Measurements from ENCODE around the gene THSD1. TPM values are rescaled to one million over a fixed set of nuclear protein-coding genes. Genes with fewer than 3 reads are reported as not detected.

Gene THSD1
- total RNA-seq, result 67.3 and 85.3 TPM in 2 replicates

GRCh38 chr13:52405767-52406494, at the start of gene THSD1:
THSD1 (minus strand) TSS chr13:52406172; CDS start chr13:52402600, 3,572 bp downstream.

GRCh38 chr13:52454820-52455676, 49.1 kb upstream of the THSD1 start, which contains the start of gene CKAP2:
CKAP2 (plus strand) TSS chr13:52455478; CDS start chr13:52455557, 79 bp downstream.

DNA sequence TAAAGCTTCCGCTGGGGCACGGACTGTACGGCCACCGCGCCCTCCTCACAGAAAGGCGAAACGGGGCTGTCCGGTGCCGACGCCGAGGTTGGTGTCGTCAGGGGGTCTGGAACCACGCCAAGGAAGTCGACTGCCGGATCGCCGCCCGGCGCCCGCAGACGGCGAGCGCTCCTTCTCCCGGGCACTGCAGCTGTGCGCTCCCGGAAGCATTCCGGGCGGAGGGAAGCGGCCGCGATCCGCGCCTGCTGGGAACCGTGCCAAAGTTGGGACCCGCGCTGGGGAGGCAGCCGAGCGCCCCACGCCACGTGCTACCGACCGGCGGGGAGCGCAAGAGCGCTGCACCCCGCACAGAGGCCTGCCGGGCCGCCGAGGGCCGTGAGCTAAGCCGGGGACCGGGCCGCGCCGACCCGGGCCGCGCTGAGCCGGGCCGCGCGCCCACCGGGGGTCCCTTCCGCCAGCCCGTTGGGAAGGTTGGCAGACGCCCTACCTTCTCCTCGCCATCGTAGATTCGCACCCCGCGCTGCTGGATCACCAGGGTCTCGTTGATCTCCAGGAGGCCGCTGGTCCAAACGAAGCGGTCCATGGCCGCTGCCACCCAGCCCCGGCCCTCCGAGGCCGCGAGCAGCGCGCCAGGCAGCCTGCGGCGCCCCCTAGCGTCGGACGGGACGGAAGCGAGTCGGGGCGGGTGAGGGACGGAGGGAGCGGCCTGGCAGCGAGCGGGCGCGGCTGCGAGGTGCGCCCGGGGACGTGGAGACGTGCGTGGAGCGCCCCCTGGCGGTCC, 44.2 kb upstream of the THSD1 start, which contains the start of gene VPS36:
VPS36 (minus strand) TSS at position 623 of the 781 bp plus-strand sequence; CDS start at position 583, 40 bp downstream.

Small RNA genes lying within 50 kb of the gene (small RNA-seq; reads per million reads assigned to genes)
- not detected for gene RNY4P24

Other genes starting within 250 kb of the THSD1 start
- 11.3 and 16.3 TPM in 2 replicates for gene NEK3, start 246.6 kb downstream of the THSD1 start, total RNA-seq
- gene VPS36, start 44.5 kb upstream of the THSD1 start, total RNA-seq, result 22.9 and 31.0 TPM in 2 replicates
- 26.1 and 43.6 TPM in 2 replicates for gene CKAP2, start 49.3 kb upstream of the THSD1 start, total RNA-seq
- 3.4 and 4.9 TPM in 2 replicates for gene HNRNPA1L2, start 236.3 kb upstream of the THSD1 start, total RNA-seq
- 41.8 and 48.5 TPM in 2 replicates for gene SUGT1, start 246.7 kb upstream of the THSD1 start, total RNA-seq